Upper lobe of left lung (tissue), 4 donors: Measurements from ENCODE around the gene NFU1.
"Not testable (repeated sequence)": the region's sequence is repeated elsewhere in the genome, so short reads cannot be mapped to it uniquely, and the experiment has no call there.

Experiments used
- CTCF ChIP-seq, 6 experiments: fragments of 450-650 bp in 4 of 6; fragments of 200-600 bp in 2 of 6; sonication (generic) in 2 of 6; IDR thresholded peaks; one replicate each; pipeline ENCODE4 v1.5.1; 2016 to 2019; ENCODE audit warnings: antibody characterized with exemption in 6 of 6
- POLR2A ChIP-seq, 4 donors: fragments of 450-650 bp; IDR thresholded peaks; one replicate each; pipeline ENCODE4 v1.5.1; 2016 to 2017; ENCODE audit warnings: antibody characterized with exemption in 4 of 4, mild to moderate bottlenecking in 2 of 4
- POLR2AphosphoS5 ChIP-seq, 2 donors: sonication (generic); formaldehyde crosslinking; IDR thresholded peaks; one replicate each; pipeline ENCODE4 v1.5.1; 2017; ENCODE audit warnings: antibody characterized with exemption in 2 of 2

- not testable (repeated sequence) for TF ChIP-seq CTCF, POLR2A, POLR2AphosphoS5 (IDR thresholded peaks at IDR 0.05)
Measured at GRCh38 chr2:69439499-69439898, 2.3 kb upstream of the NFU1 start.
